GM19397 (cell line): ENCODE data around the gene POMT2.
"Not testable (repeated sequence)": the region's sequence is repeated elsewhere in the genome, so short reads cannot be mapped to it uniquely, and the experiment has no call there.

Source experiments
- ATAC-seq: cut with Tn5 transposase; IDR thresholded peaks from one replicate; pipeline ENCODE4 v1.9.1; 2021; ENCODE audit warnings: mild to moderate bottlenecking, moderate library complexity; ENCODE audit not compliant: unreplicated experiment

Gene POMT2

DNA sequence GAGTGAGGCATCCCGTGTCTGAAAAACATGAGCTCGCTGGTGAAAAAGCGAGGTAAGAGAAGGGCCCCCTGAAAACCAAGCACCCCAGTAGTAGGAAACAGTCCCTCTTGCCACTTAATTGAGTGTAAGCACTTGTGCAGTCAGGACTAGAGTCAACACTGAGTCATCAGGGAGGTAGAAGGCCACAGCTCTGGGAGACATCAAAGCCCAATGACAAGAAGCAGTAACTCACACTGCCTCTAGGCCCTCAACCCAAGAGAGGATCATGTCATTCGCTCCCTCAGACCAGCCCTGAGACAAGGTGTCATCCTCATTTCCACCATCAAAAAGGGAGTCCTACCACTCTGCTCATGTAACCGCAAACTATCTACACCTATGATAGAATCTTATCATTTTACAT, 17.8 kb downstream of the POMT2 start:
- ATAC-seq: no peak

DNA sequence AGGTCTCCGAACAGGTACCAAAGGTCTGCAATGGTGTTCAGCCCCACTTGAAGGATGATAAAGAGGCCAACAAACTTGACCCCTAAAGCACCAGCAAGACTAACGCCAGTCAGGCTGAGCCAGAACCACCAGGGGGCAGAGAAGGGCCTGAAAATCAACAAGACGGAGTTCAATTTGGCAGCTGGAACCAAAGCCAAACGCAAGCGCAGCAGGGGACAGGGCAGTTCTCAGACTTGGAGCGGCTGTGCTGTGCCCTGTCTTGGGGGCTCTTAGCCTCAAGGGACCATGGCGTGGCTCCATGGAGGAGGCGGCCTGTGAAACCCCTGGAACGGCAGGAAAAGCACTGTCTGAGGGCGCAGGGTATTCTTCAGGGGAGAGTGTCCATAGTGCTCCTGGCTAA, 19.6 kb downstream of the POMT2 start:
- ATAC-seq: no peak

DNA sequence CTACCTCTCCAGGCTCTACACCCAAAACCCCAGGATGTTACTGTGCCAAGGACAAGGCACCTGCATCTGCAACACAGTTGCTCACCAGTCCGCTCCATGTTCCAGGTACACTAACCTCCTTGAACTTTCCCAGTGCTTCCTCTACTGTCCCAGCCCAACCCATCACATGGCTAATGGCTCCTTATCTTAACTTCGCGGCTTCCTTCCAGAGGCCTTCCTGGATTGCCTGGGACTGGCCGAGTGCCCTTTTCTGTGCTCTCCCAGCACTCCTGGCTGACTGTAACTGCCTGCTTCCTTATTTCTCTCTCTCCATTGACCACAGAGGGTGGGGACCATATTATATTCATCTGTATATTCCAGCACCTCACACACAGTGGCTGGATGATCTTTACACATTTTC, 20.9 kb downstream of the POMT2 start:
- ATAC-seq: no peak

DNA sequence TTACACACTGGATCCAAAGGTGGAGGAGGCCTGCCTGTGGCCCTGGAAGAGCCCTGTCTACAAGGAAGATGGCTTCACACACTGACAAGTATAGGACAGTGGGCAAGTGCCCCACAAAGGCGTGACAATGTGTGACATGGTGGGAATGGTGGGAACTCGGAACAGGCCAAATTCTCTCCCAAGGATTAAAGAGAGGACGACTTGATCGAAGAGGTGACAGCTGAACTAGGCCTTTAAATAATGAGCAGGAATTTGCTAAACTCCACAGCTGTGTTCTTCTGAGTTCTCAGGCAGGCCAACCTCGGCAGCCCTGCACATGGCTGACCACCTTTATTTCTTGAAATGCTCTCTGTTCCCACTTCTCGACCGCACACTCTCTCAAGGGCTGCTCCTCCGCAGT, 23.8 kb downstream of the POMT2 start:
- no peak for ATAC-seq

DNA sequence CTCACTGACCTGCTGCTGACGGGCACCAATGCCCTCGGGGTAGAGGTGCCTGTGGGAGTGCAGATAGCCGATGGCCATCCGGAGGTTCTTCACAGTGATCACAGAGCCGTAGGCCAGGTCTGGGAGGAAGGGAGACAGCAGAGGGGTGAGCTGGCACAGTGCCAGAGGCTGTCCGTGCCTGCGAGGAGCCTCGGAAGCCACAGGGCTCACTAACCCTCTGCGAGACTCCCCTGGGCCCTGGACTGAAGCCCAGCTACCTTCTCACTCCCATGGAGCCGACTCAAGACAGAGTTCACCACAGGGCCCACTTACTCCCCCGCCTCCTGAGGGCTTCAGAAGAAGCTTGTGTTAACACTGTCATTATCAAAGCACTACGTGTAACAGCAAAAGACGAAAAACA, 24.5 kb downstream of the POMT2 start:
- no peak for ATAC-seq

DNA sequence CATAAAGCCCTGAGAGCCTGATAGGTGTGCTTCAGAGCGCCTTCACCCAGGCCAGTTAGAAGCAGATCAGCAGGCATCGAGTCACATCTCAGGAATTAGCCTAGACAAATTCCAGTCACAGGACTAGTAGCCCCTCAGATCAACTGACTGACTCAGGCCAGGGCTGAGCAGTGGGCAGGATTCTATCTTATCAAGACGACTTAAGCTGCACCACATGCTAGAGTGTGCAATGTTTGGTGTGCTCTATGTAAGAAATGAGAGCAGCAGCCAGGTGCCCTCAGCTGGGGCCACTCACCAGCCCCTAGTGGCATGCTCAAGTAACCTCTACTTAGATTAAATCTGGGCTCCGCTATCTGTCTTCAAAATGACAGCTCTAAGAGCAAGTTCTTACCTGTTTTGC, 30.0 kb downstream of the POMT2 start:
- ATAC-seq: no peak

DNA sequence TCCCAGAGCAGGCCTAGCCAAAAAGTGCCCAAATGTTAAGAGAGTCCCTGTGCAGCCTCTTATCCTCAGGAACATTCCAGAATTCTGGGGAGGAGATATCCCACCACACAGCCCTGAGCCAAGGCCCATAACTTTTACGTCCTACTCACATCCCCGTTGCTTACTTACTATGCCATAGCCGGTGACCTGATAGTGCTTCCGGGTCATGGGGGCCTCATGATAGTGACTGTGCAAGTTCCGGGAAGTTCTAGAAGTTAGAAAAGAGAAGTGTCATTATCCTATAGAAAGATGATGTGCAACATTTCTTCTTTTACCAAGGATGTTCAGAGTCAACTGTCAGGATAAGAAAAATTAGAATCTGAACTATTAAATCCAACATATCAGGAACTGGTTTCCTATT, 34.1 kb downstream of the POMT2 start:
- ATAC-seq: no peak

DNA sequence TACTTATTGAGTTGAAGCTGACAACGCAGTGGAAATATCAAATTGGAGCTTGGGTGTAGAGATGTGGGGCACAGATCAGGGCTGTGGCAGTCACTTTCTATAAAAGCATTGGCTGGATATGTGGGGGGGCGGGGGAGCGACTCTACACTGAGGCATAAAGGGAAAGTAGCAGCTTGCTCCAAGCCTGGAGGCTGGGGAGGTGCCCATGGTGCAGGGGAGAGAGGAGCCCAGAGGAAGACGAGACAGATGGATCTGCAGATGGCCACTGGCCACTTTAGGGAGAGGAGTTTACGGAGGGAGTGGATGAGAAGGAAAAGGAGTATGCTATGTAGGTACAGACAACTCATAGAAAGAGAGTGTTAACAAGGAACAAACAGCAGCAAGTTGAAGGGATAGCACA, 36.2 kb downstream of the POMT2 start:
- ATAC-seq: no peak

DNA sequence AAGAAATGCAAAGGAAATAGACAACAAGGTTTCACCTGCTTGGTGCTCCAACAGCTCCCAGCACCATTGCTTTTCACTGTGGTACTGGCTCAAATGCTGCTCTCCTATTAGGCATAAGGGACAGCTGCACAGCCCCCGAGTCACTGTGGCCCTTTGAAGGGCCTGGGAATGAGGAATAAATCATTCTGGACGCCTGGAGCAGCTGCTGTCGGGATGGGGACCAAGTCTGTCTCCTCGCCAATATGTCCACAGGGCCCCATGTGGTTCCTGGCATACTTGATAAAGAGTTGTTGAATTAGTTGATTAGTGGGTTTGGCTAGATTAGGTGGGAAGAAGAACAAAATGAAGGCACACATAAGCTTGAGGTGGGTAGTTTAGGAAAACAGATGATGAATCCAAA, 36.6 kb downstream of the POMT2 start:
- ATAC-seq: no peak

DNA sequence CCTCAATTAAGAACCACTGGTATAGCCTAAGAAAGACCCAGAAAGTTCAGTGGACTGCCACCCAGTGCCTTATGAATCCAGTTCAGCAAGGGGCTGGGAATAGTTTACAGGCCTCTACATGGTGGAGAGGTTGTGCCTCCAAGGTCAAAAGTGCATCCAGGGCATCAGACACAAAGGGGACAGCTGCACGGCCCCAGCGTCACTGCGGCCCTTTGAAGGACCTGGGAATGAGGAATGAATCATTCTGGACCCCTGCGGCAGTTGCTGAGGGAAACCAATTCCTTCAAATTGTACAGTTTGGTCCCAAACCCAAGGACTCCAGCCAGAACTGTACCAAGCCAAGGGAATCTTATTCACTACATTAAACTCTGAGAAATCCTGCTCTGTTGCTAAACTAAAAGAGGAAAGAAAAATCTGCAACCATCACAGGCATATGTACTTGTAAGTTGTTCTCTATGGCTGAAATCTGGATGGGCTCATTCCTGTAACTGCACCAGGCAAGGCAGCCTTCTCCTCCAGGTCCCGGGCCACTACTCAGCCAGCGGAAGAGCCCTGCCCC, 38.8 kb downstream of the POMT2 start:
- no peak for ATAC-seq

DNA sequence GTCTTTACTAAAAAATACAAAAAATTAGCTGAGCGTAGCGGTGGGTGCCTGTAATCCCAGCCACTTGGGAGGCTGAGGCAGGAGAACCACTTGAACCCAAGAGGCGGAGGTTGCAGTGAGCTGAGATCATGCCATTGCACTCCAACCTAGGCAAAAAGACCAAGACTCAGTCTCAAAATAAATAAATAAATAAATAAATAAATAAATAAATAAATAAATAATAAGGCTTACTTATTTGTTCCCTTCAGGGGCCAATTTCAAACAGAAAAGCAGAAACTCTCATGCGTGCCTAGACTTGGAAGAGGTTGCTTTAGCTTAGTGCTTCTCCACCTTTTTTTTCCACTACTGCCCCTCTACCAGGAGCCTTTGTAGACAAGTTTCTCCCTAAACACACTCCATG, 39.8 kb downstream of the POMT2 start:
- ATAC-seq: not testable (repeated sequence)

DNA sequence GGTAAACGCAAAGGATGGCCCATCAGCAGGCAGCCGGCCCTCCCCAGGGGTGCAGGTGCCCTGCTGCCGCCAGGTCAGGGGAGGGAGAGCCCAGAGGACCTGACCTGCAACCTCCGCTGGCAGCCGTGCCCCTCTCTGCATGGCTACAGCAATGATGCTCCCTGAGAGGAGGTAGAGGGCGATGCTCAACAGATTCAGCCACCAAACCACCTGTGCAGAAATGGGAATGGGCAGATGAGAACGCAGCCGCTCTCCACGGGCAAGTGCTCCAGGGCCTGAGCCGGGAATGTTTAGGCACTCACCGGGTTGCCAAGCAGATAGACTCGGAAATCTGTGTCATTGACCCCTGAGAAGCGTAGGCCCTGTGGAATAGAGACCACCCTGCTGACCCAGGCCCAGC, 41.0 kb downstream of the POMT2 start:
- ATAC-seq: no peak

DNA sequence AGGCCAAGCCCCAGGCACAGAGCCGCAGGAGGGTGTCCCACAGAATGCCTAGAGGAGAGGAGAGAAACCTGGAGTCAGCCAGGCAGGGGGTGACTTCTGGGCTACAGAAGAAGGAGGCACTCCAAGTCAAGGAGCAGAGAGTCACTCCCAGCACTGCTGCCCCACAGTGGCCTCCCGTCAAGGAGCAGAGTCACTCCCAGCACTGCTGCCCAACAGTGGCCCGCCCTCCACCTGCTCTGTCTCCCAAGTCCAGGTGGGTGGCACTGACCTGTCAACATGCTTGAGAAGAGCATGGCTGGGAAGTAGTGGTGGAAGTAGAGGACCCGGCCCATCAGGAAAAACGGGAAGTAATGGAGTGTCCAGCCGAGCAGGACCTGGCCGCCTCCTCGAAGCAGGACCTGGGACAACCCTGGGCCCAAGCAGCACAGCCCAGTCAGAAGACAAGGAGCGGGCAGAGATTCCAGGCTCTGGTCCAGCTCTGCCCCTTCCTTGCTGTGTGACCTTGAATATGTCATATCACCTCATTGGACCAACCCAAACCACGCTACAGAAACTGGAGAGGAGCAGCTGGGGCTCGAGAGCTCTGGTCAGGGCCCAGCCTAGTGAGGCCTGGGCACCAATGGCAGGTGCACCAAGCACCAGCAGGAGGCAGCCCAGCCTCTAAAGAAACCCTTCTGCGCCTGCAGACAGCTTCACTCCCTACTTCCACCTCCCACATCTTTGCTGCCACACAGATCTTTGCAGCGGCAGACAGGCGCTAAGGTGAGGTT, 42.0 kb downstream of the POMT2 start:
- ATAC-seq: no peak

DNA sequence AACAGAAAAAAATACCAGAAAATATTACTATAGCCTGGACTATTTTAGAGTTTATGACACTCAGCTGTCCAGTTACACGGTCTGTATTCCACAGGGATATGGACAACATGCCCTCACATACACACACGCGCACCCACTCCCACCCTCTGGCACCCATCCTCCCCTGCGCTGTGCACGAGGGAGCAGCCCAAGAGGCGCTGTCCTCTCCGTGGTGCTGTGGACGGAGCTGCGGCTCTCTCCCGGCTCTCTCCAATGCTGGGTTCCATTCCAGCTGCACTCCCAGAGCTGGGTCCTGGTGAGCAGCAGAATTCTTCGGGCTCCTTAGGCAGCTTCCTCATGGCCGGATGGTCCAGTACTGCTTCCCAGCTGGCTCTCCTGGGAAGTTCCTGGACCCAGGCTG, 43.7 kb downstream of the POMT2 start:
- ATAC-seq: no peak

DNA sequence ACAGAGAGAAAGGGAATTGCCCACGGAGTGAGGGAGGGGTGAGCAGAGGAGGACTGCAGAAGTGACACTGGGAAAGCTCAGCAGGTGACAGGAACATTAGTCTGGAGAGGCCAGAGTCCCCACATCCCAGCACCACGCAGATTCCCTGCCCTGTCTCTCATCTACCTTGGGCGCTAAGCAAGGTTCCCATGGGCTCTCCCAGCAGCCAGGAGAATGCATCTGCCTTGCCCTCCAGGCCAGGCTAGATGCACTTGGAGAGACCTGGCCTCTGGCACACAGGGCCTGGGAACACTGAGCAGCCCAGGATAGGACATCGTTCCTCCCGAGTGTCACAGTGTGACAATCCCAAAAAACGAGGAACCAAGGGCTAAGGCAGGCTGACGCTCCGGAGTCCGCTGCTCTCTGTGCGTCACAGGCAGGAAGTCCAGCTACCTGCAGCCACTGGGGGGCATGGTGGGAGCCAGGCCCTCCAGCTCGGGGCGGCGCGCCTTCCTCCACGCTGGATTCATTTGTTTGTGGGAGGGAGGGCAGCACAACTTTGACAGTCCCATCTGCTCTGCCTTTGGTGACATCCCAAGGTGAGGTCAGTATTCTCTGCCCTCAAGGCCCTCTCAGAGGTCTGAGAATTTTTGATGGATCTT, 44.3 kb downstream of the POMT2 start:
- ATAC-seq: no peak

DNA sequence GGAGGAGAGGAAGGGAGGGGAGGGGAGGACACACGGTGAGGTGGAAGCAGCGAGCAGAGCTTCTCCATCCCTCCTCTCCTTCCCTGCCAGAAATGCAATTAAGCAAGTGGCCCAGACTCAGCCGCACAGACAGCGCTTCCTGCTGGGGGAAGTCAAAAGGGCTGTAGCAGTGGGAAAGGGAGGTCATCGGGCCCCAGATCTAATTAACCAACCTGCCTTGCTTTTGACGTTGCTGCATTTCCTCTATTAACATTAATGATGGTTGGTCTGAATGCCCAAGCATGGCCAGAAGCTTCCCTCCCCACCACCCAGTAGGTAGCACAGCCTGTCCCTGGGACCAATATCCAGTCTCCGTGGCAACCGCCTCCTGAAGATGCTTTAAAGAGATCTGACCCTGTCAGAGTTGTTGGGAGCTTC, 45.1 kb downstream of the POMT2 start:
- ATAC-seq: no peak

DNA sequence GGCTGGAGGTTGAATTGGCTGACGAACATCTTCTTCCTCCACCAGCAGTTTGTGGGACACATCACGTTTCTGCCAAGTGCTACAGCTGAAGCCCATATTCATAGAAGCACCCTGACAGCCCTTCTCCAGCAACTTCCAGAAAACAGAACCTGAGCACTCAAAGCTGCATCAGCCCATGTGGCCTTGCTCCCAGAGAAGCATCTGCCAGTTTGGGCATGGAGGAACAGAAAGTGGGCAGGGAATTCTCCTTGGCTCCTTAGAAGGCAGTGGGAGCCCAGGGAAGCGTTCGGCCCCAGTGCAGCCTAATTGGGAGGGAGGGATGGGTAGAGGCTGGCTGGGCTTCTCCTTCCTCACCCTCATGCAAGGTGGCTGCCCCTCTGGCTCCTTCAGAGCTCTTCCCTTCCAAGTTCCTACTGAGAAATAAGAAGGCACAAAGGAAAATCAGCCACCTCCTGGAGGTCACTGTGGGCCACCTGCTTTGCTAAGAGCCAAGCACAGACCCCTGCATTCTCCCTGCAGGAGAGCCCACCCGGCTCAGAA, 45.6 kb downstream of the POMT2 start:
- no peak for ATAC-seq

DNA sequence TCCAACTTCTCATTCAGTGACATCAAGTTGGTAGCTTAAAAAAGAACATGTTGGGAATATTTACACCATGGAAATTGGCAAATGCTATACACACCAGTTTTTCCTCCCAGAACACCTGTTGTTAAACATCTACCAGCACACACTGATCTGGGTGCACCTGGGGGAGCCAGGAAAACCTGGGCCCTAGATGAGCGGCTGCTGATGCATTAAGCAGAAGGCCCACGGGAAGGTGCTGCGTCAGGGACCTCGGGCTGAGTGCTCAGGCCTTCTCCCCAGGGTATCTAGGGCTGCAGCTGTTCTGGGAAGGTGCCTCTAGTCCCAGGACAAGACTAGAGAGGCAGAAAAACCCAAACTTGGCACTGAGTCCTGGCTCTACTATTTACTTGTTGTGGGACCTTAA, 46.9 kb downstream of the POMT2 start:
- no peak for ATAC-seq

DNA sequence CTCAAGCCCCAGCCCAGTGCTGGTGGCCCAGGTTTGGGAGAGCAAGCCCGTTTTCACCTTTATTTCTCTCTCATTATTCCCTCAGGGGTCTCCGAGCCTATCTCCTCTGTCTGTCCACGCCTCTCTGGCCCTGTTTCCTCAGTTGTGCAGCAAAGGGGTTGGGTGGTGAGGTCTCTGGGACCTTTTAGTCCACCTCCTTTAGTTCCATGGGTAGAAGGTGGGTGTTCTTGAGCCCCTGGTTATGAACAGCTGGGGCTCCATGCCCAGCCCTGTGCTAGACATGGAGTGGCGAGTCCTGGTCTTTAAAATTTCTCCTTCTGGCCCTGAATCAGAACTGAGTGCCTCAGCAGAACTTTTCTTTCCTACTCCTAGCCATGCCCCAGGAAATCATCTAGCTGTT, 48.4 kb downstream of the POMT2 start:
- ATAC-seq: no peak

DNA sequence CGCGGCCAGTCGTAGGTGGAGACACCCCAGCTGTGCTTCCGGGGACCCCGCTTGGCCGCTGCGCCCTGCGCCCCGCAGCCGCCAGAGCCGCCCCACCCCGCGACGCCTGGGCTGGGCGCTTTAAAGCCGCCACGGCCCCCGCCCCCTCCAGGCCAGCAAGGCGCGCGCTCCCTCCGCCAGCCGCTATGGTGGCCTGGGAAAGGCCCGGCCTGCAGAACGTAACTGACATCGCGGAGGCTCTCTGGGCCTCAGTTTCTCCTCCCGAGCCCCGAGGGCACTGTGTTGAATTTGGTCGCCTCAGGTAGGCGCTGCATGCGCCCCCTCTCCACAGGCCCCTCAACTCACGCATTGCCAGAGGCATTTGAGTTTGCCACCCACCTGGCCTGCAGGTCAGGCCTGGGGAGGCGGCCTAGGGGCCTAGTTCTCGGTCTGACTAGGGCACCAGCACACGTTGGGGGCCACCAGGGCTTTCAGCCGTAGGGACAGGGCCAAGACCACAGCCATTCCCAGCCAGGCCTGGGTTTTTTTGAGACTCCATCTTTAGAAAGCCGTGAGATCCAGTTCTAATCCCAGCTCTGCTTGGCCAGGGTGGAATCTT, 49.5 kb downstream of the POMT2 start, which contains the start of gene NGB:
NGB (minus strand) TSS at position 94 of the 598 bp plus-strand sequence. CDS start 269 bp downstream, outside the sequence.
- ATAC-seq: no peak

DNA sequence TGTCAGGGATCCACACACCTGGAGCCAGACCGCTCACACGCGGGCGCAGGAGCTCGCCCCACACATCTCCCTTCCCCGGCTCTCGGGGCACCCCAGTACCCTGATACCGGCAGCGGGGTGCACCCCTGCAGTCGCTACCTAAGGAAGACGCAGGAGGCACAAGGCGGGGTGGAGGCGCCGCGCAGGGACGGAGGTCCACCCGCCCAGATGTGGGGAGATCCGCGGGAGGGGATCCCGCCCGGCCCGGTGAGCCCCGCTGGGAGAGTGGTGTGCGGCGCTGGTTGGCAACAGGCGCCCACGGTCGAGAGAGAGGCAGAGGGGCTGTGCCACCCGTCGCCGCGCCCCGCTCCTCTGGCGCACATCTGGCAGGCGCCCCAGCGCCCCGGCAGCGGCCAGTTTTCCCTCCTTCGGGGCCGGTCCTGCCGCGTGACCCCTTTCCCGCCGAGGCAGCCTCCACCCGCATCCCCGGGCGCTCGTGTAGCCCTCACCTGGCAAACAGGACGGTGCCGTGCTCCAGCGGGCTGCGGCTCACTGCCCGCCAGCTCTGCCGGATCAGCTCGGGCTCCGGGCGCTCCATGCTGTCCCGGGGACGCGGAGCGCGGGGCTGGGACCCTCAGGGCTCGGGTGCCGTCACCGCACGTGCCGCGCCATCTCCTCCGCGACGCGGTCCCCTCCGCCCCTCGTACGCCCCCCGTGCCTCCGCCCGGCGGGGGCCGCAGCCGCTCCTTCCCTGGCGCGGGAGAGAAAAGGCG, 50.1 kb downstream of the POMT2 start:
- ATAC-seq: no peak
